GM23248 (cell line): Measurements from ENCODE around the gene DOCK9. TPM values are rescaled to one million over a fixed set of nuclear protein-coding genes. Genes with fewer than 3 reads are reported as not detected.

ENCODE experiments used
- DNase-seq: peaks from one replicate; pipeline ENCODE4 v3.0.0-alpha.2; 2015
- H2AFZ ChIP-seq: fragments of 200-600 bp; sonication (generic); 2 replicates; pipeline ENCODE4 v1.6.1; 2016; ENCODE audit warnings: antibody characterized with exemption
- H3F3A ChIP-seq: fragments of 200-600 bp; sonication (generic); 2 replicates; pipeline ENCODE4 v1.6.1; 2016; ENCODE audit warnings: mild to moderate bottlenecking, antibody characterized with exemption, mixed run types; ENCODE audit not compliant: insufficient read depth
- H3K27ac ChIP-seq: fragments of 200-600 bp; sonication (generic); 2 replicates; pipeline ENCODE4 v1.5.1; 2016; ENCODE audit warnings: mild to moderate bottlenecking
- H3K27me3 ChIP-seq: fragments of 200-600 bp; sonication (generic); replicated peaks from 2 replicates; pipeline ENCODE4 v1.6.1; 2016; ENCODE audit warnings: mild to moderate bottlenecking; ENCODE audit not compliant: insufficient read depth
- H3K36me3 ChIP-seq: fragments of 200-600 bp; sonication (generic); 2 replicates; pipeline ENCODE4 v1.6.1; 2016; ENCODE audit warnings: low read depth, mild to moderate bottlenecking
- H3K4me1 ChIP-seq: fragments of 200-600 bp; sonication (generic); 2 replicates; pipeline ENCODE4 v1.6.1; 2016; ENCODE audit warnings: mild to moderate bottlenecking; ENCODE audit not compliant: insufficient read depth
- H3K4me2 ChIP-seq: fragments of 200-600 bp; sonication (generic); one replicate; pipeline ENCODE4 v1.6.1; 2016; ENCODE audit warnings: mild to moderate bottlenecking; ENCODE audit not compliant: unreplicated experiment
- H3K4me3 ChIP-seq: fragments of 200-600 bp; sonication (generic); 2 replicates; pipeline ENCODE4 v1.5.1; 2016; ENCODE audit warnings: mild to moderate bottlenecking
- H3K79me2 ChIP-seq: fragments of 200-600 bp; sonication (generic); 2 replicates; pipeline ENCODE4 v1.6.1; 2016; ENCODE audit warnings: mild to moderate bottlenecking; ENCODE audit not compliant: insufficient read depth
- H3K9ac ChIP-seq: fragments of 200-600 bp; sonication (generic); 2 replicates; pipeline ENCODE4 v1.6.1; 2016; ENCODE audit warnings: mild to moderate bottlenecking
- H3K9me2 ChIP-seq: fragments of 200-600 bp; sonication (generic); 2 replicates; pipeline ENCODE4 v1.6.1; 2016; ENCODE audit warnings: mixed run types, mild to moderate bottlenecking, moderate library complexity; ENCODE audit not compliant: insufficient read depth
- H3K9me3 ChIP-seq: fragments of 200-600 bp; sonication (generic); one replicate; pipeline ENCODE4 v1.6.1; 2017; ENCODE audit warnings: low read depth
- H4K20me1 ChIP-seq: fragments of 200-600 bp; sonication (generic); 2 replicates; pipeline ENCODE4 v1.6.0; 2016; ENCODE audit not compliant: insufficient read depth
- EZH2 ChIP-seq: fragments of 200-600 bp; sonication (generic); IDR thresholded peaks from 2 replicates; pipeline ENCODE4 v1.6.1; 2018; ENCODE audit warnings: antibody characterized with exemption, mild to moderate bottlenecking; ENCODE audit not compliant: insufficient read depth, poor library complexity, severe bottlenecking
- EZH2phosphoT487 ChIP-seq: fragments of 200-600 bp; sonication (generic); IDR thresholded peaks from 2 replicates; pipeline ENCODE4 v1.6.1; 2018; ENCODE audit warnings: antibody characterized with exemption, moderate library complexity, mild to moderate bottlenecking, low read depth; ENCODE audit not compliant: insufficient read depth
- WGBS, 2 experiments: methylation state at CpG; one replicate each; pipeline ENCODE4 v1.1.6; 2015 to 2017; ENCODE audit warnings: low lambda C conversion rate in 2 of 2, low coverage in 1 of 2; ENCODE audit errors: missing lambda C conversion rate in 2 of 2; 5-methylcytosine and 5-hydroxymethylcytosine counted together
- in situ Hi-C: fragments of 300-500 bp; cut with MboI; formaldehyde crosslinking; loops from 2 replicates; pipeline ENCODE4 v1.15.0; 2020
- polyA plus RNA-seq: library from polyadenylated mRNA; unstranded; fragments of >200 nt; fragmentation: Nextera tagmentation; extraction: Ambion mirVana; gene quantifications from 2 replicates; pipeline ENCODE4 v1.2.1, GENCODE V29; 2016
- total RNA-seq: library from RNA; depleted of rRNA; stranded (reverse); fragments of >200 nt; shearing (Covaris generic); gene quantifications from 2 replicates; pipeline ENCODE4 v1.2.3, GENCODE V29; 2014

Gene DOCK9
- total and polyA plus RNA-seq, 2 experiments from 2014 or later = 3.2 to 21.2 TPM

DNA sequence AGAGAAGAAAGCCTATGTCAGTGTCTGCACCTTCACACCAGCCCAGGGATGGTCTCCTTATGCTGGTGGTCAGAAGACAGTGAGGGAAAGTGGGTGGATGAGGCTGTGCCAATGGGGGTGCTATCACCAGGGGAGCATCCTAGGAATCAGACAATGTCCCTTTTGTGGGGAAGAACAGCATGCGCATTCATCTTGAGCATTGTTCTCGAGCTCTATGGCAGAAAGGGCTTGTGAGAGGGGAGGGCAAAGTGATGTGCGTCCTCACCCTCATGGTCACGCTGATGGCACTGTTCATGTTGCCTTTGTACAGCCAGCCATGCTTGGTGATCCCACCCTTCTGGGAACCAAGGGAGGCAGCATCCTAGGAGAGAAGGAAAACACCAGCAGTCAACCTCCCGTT lies 56.1 kb downstream of the DOCK9 start:
- H3K27ac ChIP-seq = no peak overlapping the region
- H3K4me1 ChIP-seq = peaks cover 7% of the 10 kb centered on the region
- TF ChIP-seq EZH2phosphoT487 (no peak), EZH2 (no peak)
- H3K9ac ChIP-seq = no peak overlapping the region
- in situ Hi-C loops = no loop called here
- no peaks in the 10 kb centered on the region for H3K9me2 ChIP-seq
- no peaks in the 10 kb centered on the region for H3K79me2 ChIP-seq
- no peaks in the 10 kb centered on the region for H3F3A ChIP-seq
- no peak for DNase-seq
- no peak overlapping the region for H2AFZ ChIP-seq
- no peaks in the 10 kb centered on the region for H3K9me3 ChIP-seq
- H3K36me3 ChIP-seq = no peaks in the 10 kb centered on the region
- no peaks in the 10 kb centered on the region for H4K20me1 ChIP-seq
- no peak overlapping the region for H3K4me2 ChIP-seq
- WGBS, 2 experiments = 92 to 98% methylated on average over 5 of the region's 5 CpGs
- no peak overlapping the region for H3K4me3 ChIP-seq
- H3K27me3 ChIP-seq = no peaks in the 10 kb centered on the region

GRCh38 chr13:98921015-98921580 lies 56.8 kb downstream of the DOCK9 start:
- 93 to 96% methylated on average over 5 of the region's 5 CpGs for WGBS, 2 experiments
- no peaks in the 10 kb centered on the region for H3K27me3 ChIP-seq
- no peak overlapping the region for H3K27ac ChIP-seq
- H3F3A ChIP-seq = no peaks in the 10 kb centered on the region
- H3K4me1 ChIP-seq = no peaks in the 10 kb centered on the region; the same call in 1 of the 2 replicates
- H2AFZ ChIP-seq = no peak overlapping the region
- H3K79me2 ChIP-seq = no peaks in the 10 kb centered on the region
- no peak for TF ChIP-seq EZH2
- H3K9me2 ChIP-seq = no peaks in the 10 kb centered on the region
- H3K9me3 ChIP-seq = no peaks in the 10 kb centered on the region
- H3K4me3 ChIP-seq = no peak overlapping the region
- no peaks in the 10 kb centered on the region for H3K36me3 ChIP-seq
- no peak overlapping the region for H3K9ac ChIP-seq
- in situ Hi-C loops = no loop called here
- H3K4me2 ChIP-seq = no peak overlapping the region
- no peak for DNase-seq
- H4K20me1 ChIP-seq = no peaks in the 10 kb centered on the region

DNA sequence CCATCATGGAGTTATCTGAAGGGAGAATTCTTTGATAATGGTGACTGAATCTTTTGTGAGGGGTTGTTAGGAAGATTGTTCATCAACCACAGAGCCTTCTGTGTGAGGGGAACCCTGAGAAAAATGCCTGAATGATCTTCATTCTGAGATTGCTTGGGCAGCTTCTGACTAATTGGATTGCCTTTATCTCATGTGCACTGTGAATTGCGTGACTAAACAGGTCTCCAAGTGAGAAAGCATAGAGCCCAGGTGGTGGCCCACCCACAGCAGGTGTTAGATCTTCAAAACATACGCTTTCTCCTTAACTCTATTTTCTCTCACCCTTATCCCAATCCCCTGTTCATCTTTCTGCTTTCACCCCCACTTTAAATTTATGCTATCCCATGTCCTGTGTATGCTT lies 58.3 kb downstream of the DOCK9 start:
- WGBS, 2 experiments = 85 to 91% methylated on average over 2 of the region's 2 CpGs
- H3K9me2 ChIP-seq = no peaks in the 10 kb centered on the region
- H4K20me1 ChIP-seq = no peaks in the 10 kb centered on the region
- no peaks in the 10 kb centered on the region for H3K9me3 ChIP-seq
- no peaks in the 10 kb centered on the region for H3F3A ChIP-seq
- no peak overlapping the region for H3K27ac ChIP-seq
- H2AFZ ChIP-seq = no peak overlapping the region
- H3K4me1 ChIP-seq = no peaks in the 10 kb centered on the region
- H3K27me3 ChIP-seq = no peaks in the 10 kb centered on the region
- TF ChIP-seq EZH2phosphoT487 = no peak
- TF ChIP-seq EZH2 = no peak
- no peak overlapping the region for H3K4me3 ChIP-seq
- in situ Hi-C loops = no loop called here
- H3K36me3 ChIP-seq = no peaks in the 10 kb centered on the region
- no peak overlapping the region for H3K4me2 ChIP-seq
- H3K9ac ChIP-seq = no peak overlapping the region
- no peaks in the 10 kb centered on the region for H3K79me2 ChIP-seq
- no peak for DNase-seq

DNA sequence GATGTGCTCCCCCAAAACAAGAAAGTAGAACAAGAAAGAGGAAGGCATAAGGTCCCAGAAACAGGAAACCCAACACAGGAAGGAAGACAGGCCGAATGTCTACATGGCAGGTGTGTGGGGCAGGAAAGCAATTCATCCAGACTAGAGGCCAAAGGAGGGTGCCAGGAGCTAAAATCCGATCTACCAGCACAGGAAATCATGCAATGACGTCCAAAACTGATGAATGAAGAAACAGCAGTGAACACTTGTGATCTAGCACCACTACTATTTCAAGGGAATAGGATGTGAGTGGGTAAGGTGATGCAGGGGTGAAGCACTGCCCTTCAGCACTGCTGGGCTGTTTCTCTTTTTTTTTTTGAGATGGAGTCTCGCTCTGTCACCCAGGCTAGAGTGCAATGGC lies 59.1 kb downstream of the DOCK9 start:
- H3K9ac ChIP-seq = no peak overlapping the region
- H3K9me2 ChIP-seq = no peaks in the 10 kb centered on the region
- 88 to 95% methylated on average over 3 to 4 of the region's 4 CpGs for WGBS, 2 experiments
- in situ Hi-C loops = no loop called here
- H3K4me2 ChIP-seq = no peak overlapping the region
- H4K20me1 ChIP-seq = no peaks in the 10 kb centered on the region
- H3K27me3 ChIP-seq = no peaks in the 10 kb centered on the region
- H2AFZ ChIP-seq = no peak overlapping the region
- TF ChIP-seq EZH2phosphoT487 = no peak
- no peak for TF ChIP-seq EZH2
- H3K9me3 ChIP-seq = no peaks in the 10 kb centered on the region
- H3K4me1 ChIP-seq = no peaks in the 10 kb centered on the region
- no peaks in the 10 kb centered on the region for H3F3A ChIP-seq
- H3K27ac ChIP-seq = no peak overlapping the region
- DNase-seq = no peak
- no peak overlapping the region for H3K4me3 ChIP-seq
- no peaks in the 10 kb centered on the region for H3K79me2 ChIP-seq
- no peaks in the 10 kb centered on the region for H3K36me3 ChIP-seq

GRCh38 chr13:98917116-98917515 lies 60.7 kb downstream of the DOCK9 start:
- Histone ChIP-seq H3K9ac (no peak overlapping the region), H3K4me3 (no peak overlapping the region), H3K9me3 (no peaks in the 10 kb centered on the region), H3K4me1 (no peaks in the 10 kb centered on the region), H4K20me1 (no peaks in the 10 kb centered on the region), H3K27me3 (no peaks in the 10 kb centered on the region), H3K4me2 (no peak overlapping the region), H2AFZ (no peak overlapping the region), H3K79me2 (no peaks in the 10 kb centered on the region), H3K27ac (no peak overlapping the region), H3K9me2 (no peaks in the 10 kb centered on the region), H3F3A (no peaks in the 10 kb centered on the region), H3K36me3 (no peaks in the 10 kb centered on the region)
- in situ Hi-C loops = no loop called here
- no peak for DNase-seq
- 29 to 47% methylated on average over 1 of the region's 1 CpG for WGBS, 2 experiments
- TF ChIP-seq EZH2 (no peak), EZH2phosphoT487 (no peak)
